Activated naive CD4-positive, alpha-beta T cell treated with anti-CD3 and anti-CD28 coated beads, Interleukin-2, amount 50 U/mL, for 72 hours (primary cell): ENCODE results near the gene SMAP1. TPM values are rescaled to one million over a fixed set of nuclear protein-coding genes. Genes with fewer than 3 reads are reported as not detected.

Experiments
- ATAC-seq, 2 donors: fragments of 150-1000 bp; cut with Tn5 transposase; 2 replicates each; pipeline ENCODE4 v1.10.0; 2021; ENCODE audit warnings: mild to moderate bottlenecking in 2 of 2, moderate library complexity in 2 of 2
- DNase-seq, 2 donors: peaks; one replicate each; pipeline ENCODE4 v3.0.0; 2021 to 2022; ENCODE audit warnings: low spot score in 2 of 2
- H3K27ac Mint-ChIP-seq, 2 donors: one replicate each; pipeline ENCODE4 v1.8.0; 2022; ENCODE audit warnings: mild to moderate bottlenecking in 2 of 2, mixed read lengths in 2 of 2
- H3K36me3 Mint-ChIP-seq, 2 donors: one replicate each; pipeline ENCODE4 v1.8.0; 2022; ENCODE audit warnings: mixed read lengths in 2 of 2
- H3K9me3 Mint-ChIP-seq, 2 donors: one replicate each; pipeline ENCODE4 v1.8.0; 2022; ENCODE audit warnings: mixed read lengths in 2 of 2
- total RNA-seq, 2 donors: library from RNA; stranded (reverse); gene quantifications; one replicate each; pipeline ENCODE4 v1.2.3, GENCODE V29; 2022

SMAP1 gene
- total RNA-seq, 2 donors from 2014 or later = 20.4 to 23.6 TPM

GRCh38 chr6:70884074-70884983 lies 216.6 kb downstream of the SMAP1 start:
- peak; percentile 74 to 86 for ATAC-seq
- Mint-ChIP-seq H3K9me3 (no peaks in the 10 kb centered on the region), H3K36me3 (no peaks in the 10 kb centered on the region), H3K27ac (no peak overlapping the region)
- DNase-seq = peak in 1 of 2 donors; percentile 73

DNA sequence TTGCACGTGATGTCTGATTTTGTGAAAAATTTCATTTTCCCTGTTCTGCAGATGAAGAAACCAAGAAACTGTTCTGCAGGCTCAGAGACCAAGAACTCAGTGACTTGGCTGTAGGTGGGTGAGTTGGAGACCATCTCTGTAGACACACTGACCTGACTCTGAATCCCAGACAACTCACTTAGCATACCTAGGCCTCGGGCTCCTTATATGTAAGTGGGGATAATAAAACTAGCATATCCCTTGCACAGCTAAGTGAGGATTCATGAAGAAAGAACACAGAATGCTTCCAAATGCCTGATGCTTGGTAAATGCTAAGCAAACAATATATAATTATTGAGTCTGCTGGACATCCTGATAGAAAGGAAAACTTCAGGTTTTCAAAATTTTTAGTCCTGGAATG lies 218.4 kb downstream of the SMAP1 start:
- Mint-ChIP-seq H3K27ac (no peak overlapping the region), H3K9me3 (no peaks in the 10 kb centered on the region), H3K36me3 (no peaks in the 10 kb centered on the region)
- ATAC-seq (no peak), DNase-seq (no peak)

- ATAC-seq (no peak), DNase-seq (no peak)
- Mint-ChIP-seq H3K27ac (no peak overlapping the region), H3K9me3 (no peaks in the 10 kb centered on the region), H3K36me3 (no peaks in the 10 kb centered on the region)
These were observed 219.0 kb downstream of the SMAP1 start for GRCh38 chr6:70886661-70887060.

DNA sequence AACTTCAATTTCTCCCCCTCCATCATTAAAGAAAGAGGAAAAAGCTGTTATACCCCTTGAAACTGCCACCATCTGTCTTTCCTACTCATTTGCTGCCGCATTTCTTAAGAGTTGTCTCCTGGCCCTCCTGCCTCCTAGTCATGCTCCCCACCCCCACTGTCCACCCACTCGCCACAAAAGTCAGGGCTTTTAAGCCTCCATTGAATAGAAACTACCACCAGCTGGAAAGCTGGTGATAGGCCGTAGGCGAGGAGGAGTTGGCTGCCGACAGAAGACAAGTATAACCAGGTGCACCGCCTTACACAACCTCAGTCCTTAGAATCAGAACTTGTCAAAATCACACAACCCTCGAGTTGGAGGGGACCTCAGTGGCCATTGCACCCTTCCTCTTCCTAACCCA lies 221.6 kb downstream of the SMAP1 start:
- no peaks in the 10 kb centered on the region for H3K36me3 Mint-ChIP-seq

GRCh38 chr6:70894001-70894400 lies 226.3 kb downstream of the SMAP1 start:
- no peak for ATAC-seq
- Mint-ChIP-seq H3K9me3 (no peaks in the 10 kb centered on the region), H3K27ac (no peak overlapping the region), H3K36me3 (no peaks in the 10 kb centered on the region)
- no peak for DNase-seq

More for the DNA sequence above, 221.6 kb downstream of the SMAP1 start:
- peak overlapping the region in 1 of 2 donors; percentile 46 for H3K27ac Mint-ChIP-seq
- ATAC-seq = no peak
- no peaks in the 10 kb centered on the region for H3K9me3 Mint-ChIP-seq
- no peak for DNase-seq

GRCh38 chr6:70900047-70900446 lies 232.4 kb downstream of the SMAP1 start:
- DNase-seq (no peak), ATAC-seq (no peak)
- Mint-ChIP-seq H3K9me3 (no peaks in the 10 kb centered on the region), H3K36me3 (no peaks in the 10 kb centered on the region), H3K27ac (no peak overlapping the region)

DNA sequence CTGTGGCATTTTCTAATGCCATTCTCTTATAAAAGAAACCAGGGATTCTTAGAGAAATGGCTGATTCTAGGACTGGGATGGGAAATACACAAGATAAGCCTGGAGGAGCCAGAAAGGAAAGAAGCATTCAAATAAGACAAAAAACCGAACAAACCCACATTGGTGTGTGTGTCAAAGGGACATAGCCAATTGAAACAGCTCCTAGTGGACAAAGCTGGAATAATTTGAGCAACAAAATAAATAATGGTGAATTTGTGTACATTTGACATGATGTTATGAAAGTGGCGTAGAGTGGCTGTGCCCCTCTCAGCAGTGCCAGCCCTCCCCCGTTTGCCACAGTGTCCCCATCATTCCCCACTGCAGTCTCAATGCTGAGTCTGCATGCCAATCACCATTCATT lies 233.6 kb downstream of the SMAP1 start:
- no peaks in the 10 kb centered on the region for H3K9me3 Mint-ChIP-seq
- DNase-seq = no peak
- no peaks in the 10 kb centered on the region for H3K36me3 Mint-ChIP-seq
- no peak overlapping the region for H3K27ac Mint-ChIP-seq
- no peak for ATAC-seq

DNA sequence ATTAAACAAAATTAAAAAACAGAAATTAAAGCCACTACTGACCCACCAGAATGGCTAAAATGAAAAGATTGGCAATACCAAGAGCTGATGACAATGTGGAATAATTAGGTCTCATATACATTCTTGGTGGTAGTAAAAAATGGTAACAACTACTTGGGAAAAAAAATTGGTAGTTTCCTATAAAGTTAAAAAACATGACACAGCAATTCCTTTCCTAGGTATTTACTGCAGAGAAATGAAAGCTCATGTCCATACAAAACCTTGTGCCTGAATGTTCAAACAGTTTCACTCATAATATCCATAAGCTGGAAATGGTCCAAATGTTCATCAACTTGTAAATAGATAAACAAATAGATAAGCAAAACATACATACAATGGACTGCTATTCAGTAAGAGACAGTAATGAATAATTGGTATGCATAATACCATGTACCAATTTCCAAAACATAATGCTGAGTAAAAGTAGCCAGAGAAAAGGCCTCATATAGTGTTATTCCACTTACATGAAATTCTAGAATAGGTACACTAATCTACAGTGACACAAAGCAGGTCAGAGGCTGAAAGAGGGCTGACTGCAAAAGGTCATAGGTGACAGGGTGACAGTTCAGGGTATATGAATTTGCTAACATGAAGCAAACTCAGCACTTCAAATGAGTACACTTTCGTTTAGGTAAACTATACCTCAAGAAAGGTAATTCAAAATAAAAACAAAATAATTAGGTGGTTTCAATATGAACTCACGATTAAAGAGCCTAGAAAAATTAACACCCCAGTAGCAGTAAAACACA lies 236.2 kb downstream of the SMAP1 start:
- Mint-ChIP-seq H3K36me3 (no peaks in the 10 kb centered on the region), H3K9me3 (no peaks in the 10 kb centered on the region), H3K27ac (no peak overlapping the region)
- DNase-seq (no peak), ATAC-seq (no peak)

- H3K27ac Mint-ChIP-seq = no peak overlapping the region
- DNase-seq (no peak), ATAC-seq (no peak)
- H3K36me3 Mint-ChIP-seq = no peaks in the 10 kb centered on the region
- H3K9me3 Mint-ChIP-seq = no peaks in the 10 kb centered on the region
These were observed 238.1 kb downstream of the SMAP1 start for GRCh38 chr6:70905742-70906141.

Other genes starting within 250 kb of the SMAP1 start
- 10 to 100 TPM; 13.3 to 14.4 TPM for gene SDHAF4, start 101.0 kb upstream of the SMAP1 start, total RNA-seq